CD4-positive, alpha-beta memory T cell (primary cell): ENCODE measurements around the gene TSHR. TPM values are rescaled to one million over a fixed set of nuclear protein-coding genes. Genes with fewer than 3 reads are reported as not detected.

Source experiments
- CTCF ChIA-PET: fragments of 350-600 bp; sonication (Branson Sonifier 250); formaldehyde crosslinking; loops from one replicate; lab custom pipeline; 2021; ENCODE audit warnings: inconsistent platforms; ENCODE audit not compliant: partially characterized antibody; lab: Charles Lee
- POLR2A ChIA-PET: fragments of 350-600 bp; sonication (Branson Sonifier 250); formaldehyde crosslinking; loops from one replicate; lab custom pipeline; 2021; ENCODE audit not compliant: partially characterized antibody; lab: Charles Lee
- DNase-seq, 5 donors: peaks; one replicate each; pipeline versions ENCODE4 v3.0.0 to v3.0.0-alpha.2; 2020 to 2022; ENCODE audit warnings: mixed read lengths in 1 of 5
- H3K27ac ChIP-seq: one replicate; pipeline ENCODE4 v1.7.0; 2013; ENCODE audit warnings: low read depth, low read length
- H3K27me3 ChIP-seq: 2 replicates; pipeline ENCODE4 v1.7.0; 2013; ENCODE audit warnings: mild to moderate bottlenecking, low read length, moderate library complexity; ENCODE audit not compliant: insufficient read depth
- H3K36me3 ChIP-seq: 2 replicates; pipeline ENCODE4 v1.7.0; 2013; ENCODE audit warnings: mild to moderate bottlenecking, low read length, moderate library complexity; ENCODE audit not compliant: insufficient read depth
- H3K4me1 ChIP-seq: 2 replicates; pipeline ENCODE4 v1.7.0; 2013; ENCODE audit warnings: mild to moderate bottlenecking, low read length, moderate library complexity; ENCODE audit not compliant: insufficient read depth
- H3K4me3 ChIP-seq, 2 donors: one replicate each; pipeline ENCODE4 v1.7.0; 2013; ENCODE audit warnings: low read length in 2 of 2, mild to moderate bottlenecking in 1 of 2
- H3K9me3 ChIP-seq, 2 donors: one replicate each; pipeline ENCODE4 v1.7.0; 2013; ENCODE audit warnings: low read length in 2 of 2, control low read depth in 1 of 2; ENCODE audit not compliant: control insufficient read depth in 1 of 2
- H3K27ac Mint-ChIP-seq, 7 donors: one replicate each; pipeline ENCODE4 v1.8.0; 2020 to 2021; ENCODE audit warnings: mixed read lengths in 7 of 7, mild to moderate bottlenecking in 6 of 7, inconsistent platforms in 3 of 7, moderate library complexity in 3 of 7
- H3K27me3 Mint-ChIP-seq, 2 donors: one replicate each; pipeline ENCODE4 v1.8.0; 2020 to 2021; ENCODE audit warnings: mixed read lengths in 2 of 2
- H3K36me3 Mint-ChIP-seq, 2 donors: one replicate each; pipeline ENCODE4 v1.8.0; 2020 to 2021; ENCODE audit warnings: mixed read lengths in 2 of 2, inconsistent platforms in 1 of 2, mild to moderate bottlenecking in 1 of 2
- H3K4me1 Mint-ChIP-seq, 4 donors: one replicate each; pipeline ENCODE4 v1.8.0; 2020 to 2021; ENCODE audit warnings: mixed read lengths in 4 of 4, mild to moderate bottlenecking in 1 of 4
- H3K4me3 Mint-ChIP-seq, 8 donors: one replicate each; pipeline ENCODE4 v1.8.0; 2020 to 2021; ENCODE audit warnings: mixed read lengths in 8 of 8, mild to moderate bottlenecking in 7 of 8, moderate library complexity in 6 of 8, inconsistent platforms in 3 of 8
- H3K9me3 Mint-ChIP-seq, 8 donors: one replicate each; pipeline ENCODE4 v1.8.0; 2020 to 2021; ENCODE audit warnings: mixed read lengths in 8 of 8, mild to moderate bottlenecking in 5 of 8, inconsistent platforms in 3 of 8, moderate library complexity in 1 of 8
- intact Hi-C: fragments of 100-400 bp; cut with micrococcal nuclease; formaldehyde crosslinking; loops from one replicate; pipeline ENCODE4 v1.15.1; 2023
- polyA plus RNA-seq, 2 donors: library from polyadenylated mRNA; unstranded; fragments of 300-500 nt; fragmentation: Illumina TruSeq; gene quantifications; one replicate each; pipeline ENCODE4 v1.2.3, GENCODE V29; 2021
- total RNA-seq, 2 experiments: library from RNA; stranded (reverse); gene quantifications; one replicate each; pipeline ENCODE4 v1.2.3, GENCODE V29; 2021

The TSHR gene
- total and polyA plus RNA-seq, 4 experiments from 2014 or later: 0.09 to 0.84 (median 0.30) TPM; not detected in 1

GRCh38 chr14:80977221-80977620, 21.8 kb downstream of the TSHR start:
- H3K27ac Mint-ChIP-seq: no peak overlapping the region
- H3K4me1 Mint-ChIP-seq: peaks cover 17 to 29% (median 23%) of the 10 kb centered on the region in 4 donors
- Histone ChIP-seq H3K27me3 (no peaks in the 10 kb centered on the region), H3K9me3 (no peaks in the 10 kb centered on the region), H3K4me1 (peaks cover 21% of the 10 kb centered on the region), H3K36me3 (no peaks in the 10 kb centered on the region), H3K4me3 (no peak overlapping the region), H3K27ac (no peak overlapping the region)
- no peaks in the 10 kb centered on the region for H3K9me3 Mint-ChIP-seq
- POLR2A ChIA-PET: interaction anchor here (1.0 to 1.2 kb wide), 2 partner anchors 18 to 20 kb away, joined by 4 read pairs; no protein-coding TSS in a partner anchor
- no peak for DNase-seq
- CTCF ChIA-PET: interaction anchor here (0.6 to 6.6 kb wide), 4 partner anchors 9 to 22 kb away, joined by 3 to 73 read pairs (median 8); partner anchors contain the start of gene TSHR
- H3K36me3 Mint-ChIP-seq: no peaks in the 10 kb centered on the region
- intact Hi-C loops: no loop called here
- no peaks in the 10 kb centered on the region for H3K27me3 Mint-ChIP-seq
- H3K4me3 Mint-ChIP-seq: no peak overlapping the region

GRCh38 chr14:80978403-80978802, 23.0 kb downstream of the TSHR start:
- POLR2A ChIA-PET: interaction anchor here (1.0 kb wide), 1 partner anchor 23 kb away, joined by 3 read pairs; the partner anchor contains the start of gene TSHR
- CTCF ChIA-PET: interaction anchor here (1.2 to 6.6 kb wide), 3 partner anchors 10 to 24 kb away, joined by 3 to 73 read pairs (median 13); partner anchors contain the start of gene TSHR
- H3K4me1 Mint-ChIP-seq: peaks cover 16 to 27% (median 21%) of the 10 kb centered on the region in 4 donors

GRCh38 chr14:80979951-80980350, 24.5 kb downstream of the TSHR start:
- Mint-ChIP-seq H3K9me3 (no peaks in the 10 kb centered on the region), H3K27ac (no peak overlapping the region), H3K27me3 (no peaks in the 10 kb centered on the region), H3K36me3 (no peaks in the 10 kb centered on the region), H3K4me1 (peaks cover 10 to 19% (median 15%) of the 10 kb centered on the region in 4 donors), H3K4me3 (no peak overlapping the region)
- Histone ChIP-seq H3K4me3 (no peak overlapping the region), H3K27me3 (no peaks in the 10 kb centered on the region), H3K4me1 (peaks cover 16% of the 10 kb centered on the region), H3K27ac (no peak overlapping the region), H3K36me3 (no peaks in the 10 kb centered on the region), H3K9me3 (no peaks in the 10 kb centered on the region)
- ChIA-PET CTCF (interaction anchor here (1.4 to 6.6 kb wide), 3 partner anchors 8 to 24 kb away, joined by 3 to 73 read pairs (median 3); partner anchors contain the start of gene TSHR), POLR2A (no interaction called here)
- no peak for DNase-seq
- intact Hi-C loops: no loop called here

More at GRCh38 chr14:80978403-80978802, 23.0 kb downstream of the TSHR start:
- Histone ChIP-seq H3K9me3 (no peaks in the 10 kb centered on the region), H3K27me3 (no peaks in the 10 kb centered on the region), H3K36me3 (no peaks in the 10 kb centered on the region), H3K4me1 (peaks cover 20% of the 10 kb centered on the region), H3K4me3 (no peak overlapping the region), H3K27ac (no peak overlapping the region)
- Mint-ChIP-seq H3K27ac (peak overlapping the region in 2 of 7 donors; percentile 12 to 21), H3K27me3 (no peaks in the 10 kb centered on the region), H3K9me3 (no peaks in the 10 kb centered on the region), H3K4me3 (no peak overlapping the region), H3K36me3 (no peaks in the 10 kb centered on the region)
- DNase-seq: peak in 2 of 5 donors; percentile 25 to 32
- intact Hi-C loops: no loop called here

- Histone ChIP-seq H3K27me3 (no peaks in the 10 kb centered on the region), H3K36me3 (no peaks in the 10 kb centered on the region), H3K4me3 (no peak overlapping the region), H3K27ac (no peak overlapping the region), H3K4me1 (peaks cover 16% of the 10 kb centered on the region), H3K9me3 (no peaks in the 10 kb centered on the region)
- ChIA-PET CTCF (interaction anchor here (1.1 to 1.6 kb wide), 4 partner anchors 15 to 27 kb away, joined by 3 to 7 read pairs (median 3); partner anchors contain the start of gene TSHR), POLR2A (no interaction called here)
- Mint-ChIP-seq H3K36me3 (no peaks in the 10 kb centered on the region), H3K27me3 (peaks cover 0 to 4% of the 10 kb centered on the region in 2 donors), H3K27ac (no peak overlapping the region), H3K4me1 (peaks cover 10 to 19% (median 14%) of the 10 kb centered on the region in 4 donors), H3K9me3 (no peaks in the 10 kb centered on the region), H3K4me3 (no peak overlapping the region)
- intact Hi-C loops: no loop called here
- no peak for DNase-seq
Measured at GRCh38 chr14:80981156-80981555, 25.7 kb downstream of the TSHR start.

- Mint-ChIP-seq H3K27ac (no peak overlapping the region), H3K36me3 (no peaks in the 10 kb centered on the region), H3K4me3 (no peak overlapping the region), H3K4me1 (peaks cover 10 to 19% (median 14%) of the 10 kb centered on the region in 4 donors), H3K9me3 (no peaks in the 10 kb centered on the region), H3K27me3 (peaks cover 0 to 4% of the 10 kb centered on the region in 2 donors)
- POLR2A ChIA-PET: no interaction called here
- H3K4me3 ChIP-seq: no peak overlapping the region
- CTCF ChIA-PET: interaction anchor here (1.1 to 1.6 kb wide), 3 partner anchors 14 to 28 kb away, joined by 3 to 7 read pairs (median 3); partner anchors contain the start of gene TSHR
- peaks cover 16% of the 10 kb centered on the region for H3K4me1 ChIP-seq
- no peaks in the 10 kb centered on the region for H3K36me3 ChIP-seq
- intact Hi-C loops: no loop called here
- no peaks in the 10 kb centered on the region for H3K27me3 ChIP-seq
- no peak for DNase-seq
- H3K27ac ChIP-seq: no peak overlapping the region
- H3K9me3 ChIP-seq: no peaks in the 10 kb centered on the region
Measured at GRCh38 chr14:80981673-80982072, 26.3 kb downstream of the TSHR start.

- H3K27me3 Mint-ChIP-seq: peaks cover 0 to 4% of the 10 kb centered on the region in 2 donors
- peaks cover 10 to 13% (median 12%) of the 10 kb centered on the region in 4 donors for H3K4me1 Mint-ChIP-seq
- Histone ChIP-seq H3K36me3 (no peaks in the 10 kb centered on the region), H3K4me1 (peaks cover 11% of the 10 kb centered on the region), H3K27ac (no peak overlapping the region), H3K9me3 (no peaks in the 10 kb centered on the region), H3K27me3 (no peaks in the 10 kb centered on the region), H3K4me3 (no peak overlapping the region)
- ChIA-PET POLR2A (no interaction called here), CTCF (interaction anchor here (0.9 to 8.5 kb wide), 3 partner anchors 13 to 27 kb away, joined by 3 to 285 read pairs (median 3); partner anchors contain the start of gene TSHR)
- DNase-seq: no peak
- no peaks in the 10 kb centered on the region for H3K36me3 Mint-ChIP-seq
- intact Hi-C loops: no loop called here
- no peak overlapping the region for H3K27ac Mint-ChIP-seq
- H3K4me3 Mint-ChIP-seq: no peak overlapping the region
- H3K9me3 Mint-ChIP-seq: no peaks in the 10 kb centered on the region
Measured at GRCh38 chr14:80982711-80983110, 27.3 kb downstream of the TSHR start.

- CTCF ChIA-PET: interaction anchor here (0.7 to 8.5 kb wide), 28 partner anchors 9 to 479 kb away, joined by 3 to 285 read pairs (median 5); partner anchors contain the start of genes CEP128 and TSHR
- intact Hi-C loops: loop anchor here (1.0 kb wide), 2 partner anchors 28 to 33 kb away; no protein-coding TSS in a partner anchor
- H3K4me1 Mint-ChIP-seq: no peaks in the 10 kb centered on the region
Measured at GRCh38 chr14:80987235-80988032, 32.0 kb downstream of the TSHR start.

More at GRCh38 chr14:80987235-80988032, 32.0 kb downstream of the TSHR start:
- peak; percentile 62 to 71 (median 68) for DNase-seq
- POLR2A ChIA-PET: interaction anchor here (1.0 to 4.4 kb wide), 4 partner anchors 9 to 232 kb away, joined by 3 to 20 read pairs (median 5); partner anchors contain the start of gene TSHR
- Mint-ChIP-seq H3K9me3 (no peaks in the 10 kb centered on the region), H3K4me3 (no peak overlapping the region), H3K27me3 (peaks cover 2 to 9% of the 10 kb centered on the region in 2 donors), H3K36me3 (no peaks in the 10 kb centered on the region), H3K27ac (no peak overlapping the region)
- Histone ChIP-seq H3K4me1 (no peaks in the 10 kb centered on the region), H3K9me3 (no peaks in the 10 kb centered on the region), H3K27ac (no peak overlapping the region), H3K36me3 (no peaks in the 10 kb centered on the region), H3K27me3 (no peaks in the 10 kb centered on the region), H3K4me3 (no peak overlapping the region)
